GDM1 (cell line): Measurements from ENCODE around the gene RTN4RL1.
A peak's percentile ranks its signal among the peaks of the same experiment; 100 is the strongest.

Source experiments
- DNase-seq: peaks from one replicate; lab custom pipeline; 2025; lab: John Stamatoyannopoulos, UW

Gene RTN4RL1, protein sequence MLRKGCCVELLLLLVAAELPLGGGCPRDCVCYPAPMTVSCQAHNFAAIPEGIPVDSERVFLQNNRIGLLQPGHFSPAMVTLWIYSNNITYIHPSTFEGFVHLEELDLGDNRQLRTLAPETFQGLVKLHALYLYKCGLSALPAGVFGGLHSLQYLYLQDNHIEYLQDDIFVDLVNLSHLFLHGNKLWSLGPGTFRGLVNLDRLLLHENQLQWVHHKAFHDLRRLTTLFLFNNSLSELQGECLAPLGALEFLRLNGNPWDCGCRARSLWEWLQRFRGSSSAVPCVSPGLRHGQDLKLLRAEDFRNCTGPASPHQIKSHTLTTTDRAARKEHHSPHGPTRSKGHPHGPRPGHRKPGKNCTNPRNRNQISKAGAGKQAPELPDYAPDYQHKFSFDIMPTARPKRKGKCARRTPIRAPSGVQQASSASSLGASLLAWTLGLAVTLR

DNA sequence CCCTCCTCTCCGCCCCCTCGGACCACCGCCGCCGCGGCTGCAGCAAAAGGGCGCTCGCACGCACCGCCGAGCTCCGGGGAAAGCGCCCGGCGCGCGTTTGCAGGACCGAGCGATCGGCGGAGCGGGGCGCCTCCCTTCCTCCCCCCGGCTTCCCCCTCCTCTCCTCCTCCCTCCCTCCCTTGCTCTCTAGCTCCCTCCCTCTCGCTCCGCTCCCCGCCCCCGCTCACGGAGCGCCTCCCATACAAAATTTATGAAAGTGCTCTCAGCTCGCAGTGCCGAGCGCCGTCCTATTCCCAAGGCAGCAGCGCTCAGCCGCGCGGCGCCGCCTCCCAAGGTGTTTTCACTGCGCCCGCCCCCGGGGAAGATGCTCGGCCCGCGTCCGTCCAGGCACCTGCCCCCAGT lies at the start of gene RTN4RL1:
Gene RTN4RL1 (minus strand): TSS at position 115 of the 402 bp plus-strand sequence. CDS start 469 bp downstream, outside the sequence.
- peak; percentile 66 for DNase-seq

DNA sequence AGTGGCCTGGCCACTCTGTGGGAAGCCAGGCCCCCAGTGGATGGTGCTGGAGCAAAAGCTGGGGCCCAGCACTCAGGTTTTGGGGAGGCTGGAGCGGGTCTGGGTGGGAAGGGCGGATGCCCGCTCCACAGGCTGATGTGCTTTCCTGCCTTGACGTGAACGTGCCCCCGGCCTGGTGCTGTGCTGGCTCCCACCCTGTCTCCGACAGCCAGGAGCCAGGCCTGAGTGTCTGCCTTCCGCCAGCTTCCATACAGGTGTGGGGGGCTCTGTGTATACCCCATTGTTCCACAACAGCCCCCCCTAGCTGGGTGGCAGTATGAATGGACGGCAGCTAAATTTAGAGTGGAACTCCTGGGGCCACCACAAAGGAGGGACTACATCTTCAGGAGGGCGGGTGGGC lies 49.8 kb upstream of the RTN4RL1 start:
- DNase-seq, result no peak

DNA sequence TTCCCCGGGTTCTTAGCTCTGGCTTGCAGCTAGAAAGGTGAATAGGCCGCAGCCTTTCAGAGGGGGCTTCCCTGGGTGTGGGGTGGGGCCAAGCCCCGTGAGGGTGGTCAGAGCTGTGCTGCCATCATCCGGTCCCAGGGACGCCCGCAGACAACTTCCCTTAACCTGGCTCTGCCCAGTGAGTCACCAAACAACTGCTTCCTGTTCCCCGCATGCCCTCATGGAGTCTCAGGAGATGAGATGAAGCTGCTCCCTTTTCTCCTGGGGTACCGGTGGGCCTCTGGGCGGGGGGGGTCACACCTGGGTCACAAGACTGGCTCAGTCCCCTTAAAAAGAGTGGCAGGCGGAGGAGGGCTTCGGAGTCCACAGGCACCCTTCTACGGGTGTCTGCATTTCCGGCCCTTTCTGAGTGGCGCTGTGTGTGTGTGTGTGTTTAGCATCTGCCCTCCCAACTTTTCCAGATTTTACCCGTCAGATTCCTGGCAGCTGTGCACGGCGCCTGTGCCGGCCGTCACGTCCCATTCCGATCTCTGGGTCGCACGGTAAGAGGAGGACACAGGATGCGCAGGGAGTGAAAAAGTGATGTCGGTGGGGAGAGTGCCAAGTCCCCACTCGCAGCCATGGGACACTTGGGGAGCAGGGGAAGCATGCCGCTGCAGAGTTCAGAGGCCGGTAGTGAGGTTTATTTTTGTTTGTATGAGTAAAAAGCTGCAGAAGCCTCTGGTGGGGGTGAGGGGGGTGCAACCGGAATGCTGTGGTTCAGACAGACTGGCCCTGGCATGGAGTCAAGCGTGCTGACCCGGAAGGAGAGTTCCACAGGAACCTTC lies 46.5 kb upstream of the RTN4RL1 start:
- no peak for DNase-seq

DNA sequence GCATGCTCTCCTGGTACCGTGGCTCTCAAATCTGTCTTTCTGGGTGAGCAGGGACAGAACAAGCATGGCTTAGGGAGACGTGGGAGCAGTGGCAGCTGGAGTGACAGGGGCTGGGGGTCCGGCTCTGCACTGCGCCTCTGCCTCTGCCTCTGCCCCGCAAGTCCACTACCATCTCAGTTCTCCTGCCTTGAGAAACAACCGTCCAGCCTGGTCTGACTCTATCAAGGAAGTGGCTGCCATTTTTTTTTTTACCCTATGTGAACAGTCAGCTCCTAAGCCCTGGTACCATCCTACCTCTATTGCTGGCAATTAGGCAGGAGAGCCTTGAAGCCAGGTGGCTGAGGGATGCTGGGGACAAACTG lies 45.9 kb upstream of the RTN4RL1 start:
- no peak for DNase-seq

DNA sequence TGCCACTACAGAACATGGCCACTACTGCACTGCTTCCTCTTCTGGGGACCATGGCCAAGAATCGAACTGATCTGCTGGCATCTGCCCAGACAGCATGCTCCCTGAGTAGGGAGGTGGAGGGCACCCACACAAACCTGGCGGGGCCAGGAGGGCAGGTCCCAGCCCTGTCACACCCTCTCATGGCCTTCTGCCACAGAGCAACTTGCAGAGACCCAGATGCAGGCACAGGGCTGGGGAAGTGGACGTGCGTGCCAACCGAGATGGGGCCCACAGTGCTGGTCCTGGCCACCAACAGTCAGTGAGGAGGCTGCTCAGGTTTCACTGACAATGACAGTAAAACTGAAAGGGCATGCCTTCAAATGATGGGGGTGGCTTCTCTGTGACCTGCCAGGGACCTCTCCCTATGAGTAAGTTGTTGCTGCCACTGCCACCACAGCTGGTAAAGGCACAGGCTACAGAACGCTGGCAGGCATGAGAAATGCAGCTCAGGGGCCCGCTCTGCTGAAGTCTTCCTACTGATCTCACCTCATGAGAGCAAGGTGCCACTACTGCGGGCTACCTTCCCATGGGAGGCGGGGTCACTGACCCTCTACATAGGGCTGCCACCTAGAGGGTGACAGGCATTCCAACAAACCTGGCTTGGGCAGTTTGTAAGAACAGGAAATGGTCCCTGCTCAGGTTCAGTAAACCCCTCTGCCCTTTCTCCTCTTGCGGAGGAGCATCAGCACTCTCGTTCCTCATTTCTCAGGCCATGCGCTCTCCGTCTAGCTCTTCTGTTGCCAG lies 45.3 kb upstream of the RTN4RL1 start:
- no peak for DNase-seq

DNA sequence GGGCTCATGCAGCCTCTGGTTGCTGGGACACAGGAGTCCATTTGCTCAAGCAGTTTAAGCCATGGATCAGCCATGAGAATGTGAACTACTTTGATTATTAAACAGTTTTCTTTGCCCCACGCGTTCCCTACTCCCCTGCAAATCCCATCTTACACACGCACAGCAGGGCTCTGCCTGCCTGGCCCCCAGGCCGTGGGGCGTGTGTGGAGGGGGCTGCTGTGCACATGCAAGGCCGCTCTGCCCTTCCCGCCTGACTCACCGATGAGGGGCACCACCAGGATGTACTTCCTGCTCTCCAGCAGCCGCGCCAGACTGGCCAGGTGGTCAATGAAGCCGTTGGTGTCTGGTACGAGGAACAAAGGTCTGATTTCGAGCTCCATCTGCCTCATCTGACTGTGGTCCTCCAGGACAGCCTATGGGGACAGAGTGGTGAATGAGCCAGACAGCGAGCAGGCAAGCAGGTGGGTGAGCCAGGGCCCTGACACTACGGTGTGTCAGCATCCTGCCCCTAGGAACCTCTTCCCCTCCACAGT lies 43.5 kb upstream of the RTN4RL1 start:
- DNase-seq, result no peak

DNA sequence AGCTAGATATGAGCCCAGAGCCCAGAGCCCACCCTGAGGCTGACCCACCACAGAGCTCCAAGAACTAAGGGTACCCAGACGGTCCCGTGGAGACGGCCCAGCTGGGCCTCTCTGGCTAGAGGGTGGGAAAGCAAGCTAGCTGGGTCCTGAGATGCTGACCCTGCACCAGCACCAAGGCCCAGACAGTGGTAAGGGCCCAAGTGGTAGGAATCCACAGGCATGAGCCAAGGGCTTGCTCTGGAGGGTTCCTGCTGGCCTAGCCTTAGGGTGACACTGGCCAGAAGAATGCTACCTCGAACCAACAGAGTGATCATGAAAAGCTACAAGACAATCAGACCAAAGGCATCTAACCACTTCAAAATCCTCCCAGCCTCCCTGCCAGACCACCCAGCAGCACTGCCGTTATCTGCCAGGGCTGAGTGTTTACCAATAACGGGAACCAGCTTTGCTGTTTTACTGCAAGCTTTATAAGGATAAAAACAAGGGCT lies 42.9 kb upstream of the RTN4RL1 start:
- DNase-seq, result no peak

DNA sequence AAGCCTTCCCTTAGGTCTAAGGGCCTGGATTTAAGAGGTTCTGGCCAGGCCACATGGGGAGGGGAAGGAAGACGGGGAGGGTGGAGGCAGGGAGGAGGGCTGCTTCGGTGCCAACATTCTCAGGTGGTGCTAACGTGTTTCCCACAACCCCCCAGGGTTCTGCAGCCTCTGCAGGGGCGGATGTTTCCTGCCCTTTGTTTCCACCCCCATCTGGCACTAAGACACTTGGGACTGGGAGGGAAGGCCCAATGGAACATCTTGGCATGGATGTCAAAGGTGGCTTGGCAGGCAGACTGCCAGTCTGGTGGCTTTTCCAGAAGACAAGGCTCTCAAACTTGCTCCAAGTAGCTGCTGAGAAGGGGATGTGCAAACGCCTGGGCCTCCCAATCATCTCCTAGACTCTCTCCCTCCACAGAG lies 42.5 kb upstream of the RTN4RL1 start:
- no peak for DNase-seq

DNA sequence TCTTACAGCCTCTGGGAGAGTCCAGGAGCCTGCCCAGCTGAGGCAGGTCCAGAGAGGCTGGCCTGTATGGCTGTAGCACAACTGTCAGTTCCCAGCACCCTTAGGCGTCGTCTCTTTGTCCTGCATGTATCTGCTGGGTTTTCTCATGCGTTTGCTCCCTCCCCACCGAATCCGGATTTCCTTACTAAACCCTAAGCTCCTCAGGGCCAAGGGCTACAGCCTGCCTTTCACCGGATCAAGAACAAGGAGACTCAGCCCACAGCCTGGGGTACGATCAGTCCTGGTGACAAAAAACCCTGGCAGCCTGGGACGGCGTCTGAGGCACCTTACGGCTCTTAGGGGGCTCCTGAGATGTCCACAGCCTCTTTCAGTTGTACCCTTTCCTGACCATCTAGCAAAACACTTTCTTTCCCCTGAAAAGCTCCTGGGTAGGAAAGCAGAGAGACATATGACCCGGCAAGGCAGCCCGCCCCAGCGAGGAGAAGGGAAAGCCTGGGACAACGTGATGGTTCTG lies 42.0 kb upstream of the RTN4RL1 start:
- DNase-seq, result no peak

DNA sequence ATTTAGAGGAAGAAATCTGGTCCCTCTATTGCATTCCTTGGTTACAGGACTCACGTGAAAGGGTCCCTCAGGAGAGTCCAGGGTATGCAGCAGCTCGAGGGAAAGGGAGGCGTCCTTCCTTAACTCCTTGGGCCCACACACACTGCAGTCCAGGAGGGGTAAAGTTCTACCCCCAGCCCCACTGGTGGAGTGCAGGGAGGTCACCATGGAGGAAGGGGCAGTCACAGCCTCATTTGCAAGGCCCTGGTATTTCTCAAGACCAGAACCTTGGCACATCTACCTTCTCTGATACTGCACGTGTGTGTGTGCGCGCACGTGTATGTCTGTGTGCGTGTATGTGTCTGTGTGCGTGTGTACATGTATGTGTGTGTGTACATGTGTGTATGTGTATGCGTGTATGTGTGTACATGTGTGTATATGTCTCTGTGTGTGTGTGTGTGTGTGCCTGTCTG lies 40.8 kb upstream of the RTN4RL1 start:
- no peak for DNase-seq

DNA sequence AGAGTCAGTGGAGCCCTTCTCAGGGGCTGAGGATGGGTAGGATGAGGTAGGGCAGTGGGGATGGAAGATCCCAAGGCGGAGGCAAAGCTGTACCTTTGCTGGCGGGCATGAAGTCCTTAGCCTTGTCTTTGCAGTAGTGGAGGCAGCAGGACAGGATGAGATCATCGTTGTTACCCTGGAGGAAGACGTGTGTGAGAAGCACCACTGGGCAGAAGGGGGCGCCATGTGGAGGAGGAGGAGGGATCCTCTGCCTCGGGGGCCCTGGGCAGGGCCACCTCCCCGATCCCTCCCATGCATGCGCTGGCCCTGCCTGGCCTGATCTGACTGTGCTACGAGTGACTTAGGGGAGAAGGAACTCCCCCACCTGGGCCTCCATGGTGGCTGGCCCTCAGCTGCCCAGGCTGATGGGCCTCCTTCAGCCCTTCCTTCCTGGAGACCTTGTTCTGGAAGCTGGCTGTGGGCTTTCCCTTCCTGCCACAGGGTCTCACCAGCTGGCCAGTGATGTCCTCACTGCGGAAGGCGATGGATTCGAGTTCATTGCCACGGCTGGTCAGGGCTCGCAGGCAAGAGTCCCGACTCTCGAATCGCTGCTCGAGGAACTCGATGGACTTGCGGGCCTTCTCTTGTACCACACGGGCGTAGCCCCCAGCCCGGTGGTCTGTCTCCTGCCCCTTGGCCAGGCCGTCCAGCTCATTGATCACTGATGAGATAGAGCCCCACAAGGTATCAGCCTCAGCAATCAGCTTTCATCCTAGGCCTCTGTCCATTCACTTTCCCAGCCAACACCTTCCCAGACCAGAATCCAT lies 40.0 kb upstream of the RTN4RL1 start:
- peak; percentile 23 for DNase-seq

DNA sequence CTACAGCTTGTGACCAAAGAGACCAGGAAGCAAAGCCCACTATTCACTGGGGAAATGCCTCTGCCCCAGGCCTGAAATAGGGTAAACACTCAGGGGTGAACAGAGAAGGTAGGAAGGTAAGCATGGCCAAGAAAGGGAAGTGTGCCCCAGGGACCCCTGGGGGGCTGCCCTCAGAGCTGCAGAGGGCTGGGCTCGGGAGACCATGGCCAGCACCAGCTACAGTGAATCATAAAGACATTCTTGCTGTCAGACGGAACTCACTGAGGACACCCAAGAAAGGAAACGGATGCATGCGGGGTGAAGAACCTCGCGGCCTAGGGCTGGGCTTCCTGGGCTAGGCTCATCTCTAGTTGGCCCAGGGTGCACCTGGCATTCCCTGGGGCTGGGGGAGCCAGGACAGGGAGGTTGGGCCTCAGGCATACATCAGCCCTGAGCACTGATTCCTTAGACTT lies 39.4 kb upstream of the RTN4RL1 start:
- no peak for DNase-seq

DNA sequence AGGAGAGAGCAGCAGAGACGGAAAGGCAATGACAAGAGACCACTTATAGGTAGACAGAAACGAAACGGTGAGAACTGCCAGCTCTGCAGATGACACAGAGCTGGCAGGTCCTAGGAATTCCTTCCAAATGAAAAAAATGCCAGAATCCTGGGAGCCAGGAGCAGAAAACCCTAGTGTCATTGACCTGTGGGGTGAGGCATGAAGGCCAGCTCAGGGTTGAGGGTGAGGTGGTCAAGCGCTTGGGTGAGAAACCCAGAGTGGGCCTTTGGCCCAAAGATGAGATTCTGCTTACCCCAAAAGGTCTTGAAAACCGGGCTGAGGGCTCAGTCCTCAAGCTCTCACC lies 39.0 kb upstream of the RTN4RL1 start:
- DNase-seq, result no peak

DNA sequence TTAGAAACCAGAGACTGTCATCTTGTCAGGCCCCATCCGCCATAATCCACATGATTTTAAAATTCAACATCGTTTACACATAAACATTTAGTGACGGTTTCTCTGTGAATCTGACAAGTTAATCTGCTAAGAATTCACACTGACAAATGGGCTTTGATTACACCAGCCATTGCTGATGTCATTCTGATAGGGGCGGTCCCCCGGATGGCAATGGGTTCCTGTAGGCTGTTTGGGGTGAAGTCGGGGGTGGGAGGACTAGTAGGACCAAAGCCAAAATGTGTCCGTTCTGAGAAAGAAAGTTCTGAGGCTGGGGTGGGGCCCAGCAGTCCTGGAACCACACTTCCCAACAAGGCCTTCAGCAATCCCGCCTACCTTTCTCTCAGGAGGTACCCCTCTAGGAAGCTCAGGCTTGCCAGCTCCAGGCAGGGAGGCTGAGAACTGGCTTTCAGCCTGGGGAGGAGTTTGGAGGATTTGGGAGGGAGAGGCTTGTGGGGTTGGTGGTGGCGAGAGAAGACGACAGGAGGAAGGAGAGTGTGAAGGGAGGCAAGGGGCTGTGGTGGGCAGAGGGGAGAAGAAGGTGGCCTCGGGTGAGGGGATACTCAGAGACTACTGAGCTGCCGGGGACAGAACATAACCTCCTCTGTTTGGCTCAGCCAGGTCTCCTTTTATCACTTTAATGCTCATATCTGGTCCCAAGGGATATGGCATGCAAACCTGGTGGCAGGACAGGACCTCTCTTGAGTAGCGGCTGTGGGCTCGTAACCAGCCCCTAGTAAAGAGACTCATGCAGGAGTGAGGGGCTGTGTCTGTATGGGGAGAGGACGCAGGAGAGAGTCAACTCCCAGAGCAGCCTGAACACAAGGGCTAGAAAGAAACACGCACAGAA lies 38.4 kb upstream of the RTN4RL1 start:
- DNase-seq, result no peak

DNA sequence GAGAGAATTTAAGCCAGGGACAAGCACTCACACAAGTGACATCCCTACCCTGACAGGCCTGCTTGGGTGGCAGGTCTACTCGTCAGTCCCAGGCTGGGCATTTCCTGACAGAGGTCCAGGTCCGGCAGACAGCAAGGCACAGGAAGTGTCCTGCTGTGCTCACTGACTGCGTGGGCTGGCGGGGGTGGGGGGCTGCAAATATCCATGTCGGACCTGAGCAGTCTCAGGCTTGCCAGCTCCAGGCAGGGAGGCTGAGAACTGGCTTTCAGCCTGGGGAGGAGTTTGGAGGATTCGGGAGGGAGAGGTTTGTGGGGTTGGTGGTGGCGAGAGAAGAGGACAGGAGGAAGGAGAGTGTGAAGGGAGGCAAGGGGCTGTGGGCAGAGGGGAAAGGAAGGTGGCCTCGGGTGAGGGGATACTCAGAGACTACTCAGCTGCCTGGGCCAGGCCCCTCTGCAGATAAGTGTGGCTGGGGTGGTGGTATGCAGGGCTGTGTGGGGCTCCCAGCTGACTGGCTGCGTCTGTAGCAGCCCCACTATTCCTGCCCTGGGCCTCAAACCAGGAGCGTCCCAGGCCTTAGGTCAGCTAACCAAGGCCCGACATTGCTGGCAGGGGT lies 37.5 kb upstream of the RTN4RL1 start:
- DNase-seq, result no peak

DNA sequence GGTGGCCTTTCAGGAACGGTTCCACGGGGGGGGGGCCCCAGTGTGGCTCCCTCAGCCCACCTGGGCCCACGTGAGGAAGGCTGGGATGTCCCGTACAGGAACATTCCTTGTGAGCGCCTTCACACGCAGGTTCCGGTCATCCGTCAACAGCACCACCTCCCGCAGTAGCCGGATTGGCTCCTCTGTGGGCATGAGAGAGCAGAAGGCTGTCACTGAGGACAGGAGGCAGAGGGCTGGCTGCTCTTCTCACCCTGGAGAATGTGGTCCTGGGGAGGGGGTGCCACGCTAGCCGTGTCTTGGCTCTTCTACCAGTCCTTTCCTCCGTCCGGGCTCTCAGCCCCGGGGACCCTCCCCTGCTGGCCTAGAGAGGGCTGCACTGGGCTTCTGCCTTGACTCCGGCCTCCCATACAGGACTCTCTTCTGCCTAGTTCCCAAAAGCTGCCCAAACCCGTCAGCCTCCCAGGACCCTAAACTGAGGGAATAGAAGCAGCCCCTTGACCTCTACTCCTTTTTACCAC lies 36.4 kb upstream of the RTN4RL1 start:
- no peak for DNase-seq

DNA sequence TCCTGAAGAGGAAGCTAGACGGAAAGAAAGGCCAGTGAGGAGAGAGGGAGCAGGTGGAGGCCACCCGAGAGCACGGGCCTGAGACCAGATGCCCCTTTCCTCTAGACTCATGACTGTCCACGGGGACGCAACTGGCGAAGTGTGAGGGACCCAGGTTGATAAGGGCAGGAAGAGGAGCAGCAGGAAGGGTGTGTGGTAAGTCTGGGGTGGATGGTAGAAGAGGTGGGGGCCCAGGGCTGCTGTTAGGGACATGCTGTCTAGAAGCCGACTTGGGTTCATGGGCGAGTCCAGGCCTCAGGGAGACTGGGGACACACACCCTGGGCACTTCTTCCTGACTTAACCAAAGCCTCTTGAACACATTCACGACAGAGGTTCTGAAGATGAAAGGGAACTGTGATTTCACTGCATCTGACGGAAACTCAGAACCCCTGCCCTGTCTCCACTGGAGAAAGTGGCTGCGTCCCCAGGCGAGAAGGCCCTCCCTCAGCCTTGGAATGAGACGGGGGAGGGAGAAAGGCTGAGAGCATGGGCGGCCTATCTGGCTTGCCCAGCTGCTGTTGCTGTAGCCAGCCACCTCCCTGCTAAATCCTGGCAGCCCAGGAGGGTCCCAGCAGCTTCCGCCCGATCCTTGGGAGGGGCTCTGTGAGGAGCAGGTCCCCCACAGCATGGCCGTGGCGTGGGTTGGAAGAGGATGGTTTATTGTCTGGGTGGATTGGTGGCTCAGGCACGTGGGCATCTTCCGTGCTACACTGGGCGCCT lies 35.7 kb upstream of the RTN4RL1 start:
- DNase-seq, result no peak

DNA sequence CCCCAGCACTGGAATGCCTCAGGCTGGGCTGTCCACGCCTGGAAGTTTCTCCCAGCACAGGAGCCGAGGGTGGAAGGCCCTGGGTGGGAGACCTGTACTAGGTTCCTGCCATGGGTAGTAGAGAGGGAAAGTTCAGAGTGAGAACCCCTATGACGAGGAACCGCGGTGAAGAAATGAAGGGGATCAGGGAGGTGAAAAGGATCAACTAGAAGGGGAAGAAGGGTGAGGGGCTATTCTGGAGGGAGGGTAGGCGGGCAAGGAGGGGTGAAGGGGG lies 35.2 kb upstream of the RTN4RL1 start:
- no peak for DNase-seq
